Mesothelial cell of epicardium (in vitro differentiated cells): Measurements from ENCODE around the gene ANKHD1. TPM values are rescaled to one million over a fixed set of nuclear protein-coding genes. Genes with fewer than 3 reads are reported as not detected.

Source experiments
- DNase-seq, 2 experiments: peaks; one replicate each; pipeline ENCODE4 v3.0.0; 2021; ENCODE audit warnings: low spot score in 2 of 2; ENCODE audit not compliant: unreplicated experiment in 2 of 2
- H3K27ac Mint-ChIP-seq: 2 replicates; pipeline ENCODE4 v1.8.0; 2021; ENCODE audit warnings: mixed read lengths
- H3K27me3 Mint-ChIP-seq: 2 replicates; pipeline ENCODE4 v1.8.0; 2021; ENCODE audit warnings: low read depth, mixed read lengths
- H3K36me3 Mint-ChIP-seq: 2 replicates; pipeline ENCODE4 v1.8.0; 2021; ENCODE audit warnings: mixed read lengths
- H3K4me1 Mint-ChIP-seq: 2 replicates; pipeline ENCODE4 v1.8.0; 2021; ENCODE audit warnings: mixed read lengths
- H3K4me3 Mint-ChIP-seq: 2 replicates; pipeline ENCODE4 v1.8.0; 2021; ENCODE audit warnings: mild to moderate bottlenecking, moderate library complexity, mixed read lengths
- H3K9me3 Mint-ChIP-seq: 2 replicates; pipeline ENCODE4 v1.8.0; 2021; ENCODE audit warnings: mixed read lengths
- total RNA-seq: library from RNA; stranded (reverse); gene quantifications from 3 replicates; pipeline ENCODE4 v1.2.1, GENCODE V29; 2021
- TF ChIP-seq, protein P1 (sequence below): fragments of 200-600 bp; sonication (generic); IDR thresholded peaks from one replicate; pipeline ENCODE4 v1.5.0; 2021; ENCODE audit warnings: antibody characterized with exemption; ENCODE audit not compliant: unreplicated experiment

ANKHD1 gene
- total RNA-seq, 1 donor from 2014 or later = 128 TPM

GRCh38 chr5:140557965-140558364 lies 156.3 kb downstream of the ANKHD1 start:
- peaks cover 2% of the 10 kb centered on the region for H3K36me3 Mint-ChIP-seq
- H3K4me1 Mint-ChIP-seq = peaks cover 26% of the 10 kb centered on the region
- no peaks in the 10 kb centered on the region for H3K9me3 Mint-ChIP-seq
- H3K27me3 Mint-ChIP-seq = no peaks in the 10 kb centered on the region
- H3K4me3 Mint-ChIP-seq = peak overlapping the region; percentile 88
- DNase-seq = no peak
- peak overlapping the region; percentile 96 for H3K27ac Mint-ChIP-seq
- TF ChIP-seq, protein P1, sequence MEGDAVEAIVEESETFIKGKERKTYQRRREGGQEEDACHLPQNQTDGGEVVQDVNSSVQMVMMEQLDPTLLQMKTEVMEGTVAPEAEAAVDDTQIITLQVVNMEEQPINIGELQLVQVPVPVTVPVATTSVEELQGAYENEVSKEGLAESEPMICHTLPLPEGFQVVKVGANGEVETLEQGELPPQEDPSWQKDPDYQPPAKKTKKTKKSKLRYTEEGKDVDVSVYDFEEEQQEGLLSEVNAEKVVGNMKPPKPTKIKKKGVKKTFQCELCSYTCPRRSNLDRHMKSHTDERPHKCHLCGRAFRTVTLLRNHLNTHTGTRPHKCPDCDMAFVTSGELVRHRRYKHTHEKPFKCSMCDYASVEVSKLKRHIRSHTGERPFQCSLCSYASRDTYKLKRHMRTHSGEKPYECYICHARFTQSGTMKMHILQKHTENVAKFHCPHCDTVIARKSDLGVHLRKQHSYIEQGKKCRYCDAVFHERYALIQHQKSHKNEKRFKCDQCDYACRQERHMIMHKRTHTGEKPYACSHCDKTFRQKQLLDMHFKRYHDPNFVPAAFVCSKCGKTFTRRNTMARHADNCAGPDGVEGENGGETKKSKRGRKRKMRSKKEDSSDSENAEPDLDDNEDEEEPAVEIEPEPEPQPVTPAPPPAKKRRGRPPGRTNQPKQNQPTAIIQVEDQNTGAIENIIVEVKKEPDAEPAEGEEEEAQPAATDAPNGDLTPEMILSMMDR = no peak

GRCh38 chr5:140558542-140558941 lies 156.9 kb downstream of the ANKHD1 start:
- no peak overlapping the region for H3K4me3 Mint-ChIP-seq
- TF ChIP-seq, protein P1 = no peak
- peaks cover 29% of the 10 kb centered on the region for H3K4me1 Mint-ChIP-seq
- no peak for DNase-seq
- H3K27ac Mint-ChIP-seq = peak overlapping the region; percentile 96
- no peaks in the 10 kb centered on the region for H3K9me3 Mint-ChIP-seq
- H3K36me3 Mint-ChIP-seq = peaks cover 2% of the 10 kb centered on the region
- H3K27me3 Mint-ChIP-seq = no peaks in the 10 kb centered on the region

DNA sequence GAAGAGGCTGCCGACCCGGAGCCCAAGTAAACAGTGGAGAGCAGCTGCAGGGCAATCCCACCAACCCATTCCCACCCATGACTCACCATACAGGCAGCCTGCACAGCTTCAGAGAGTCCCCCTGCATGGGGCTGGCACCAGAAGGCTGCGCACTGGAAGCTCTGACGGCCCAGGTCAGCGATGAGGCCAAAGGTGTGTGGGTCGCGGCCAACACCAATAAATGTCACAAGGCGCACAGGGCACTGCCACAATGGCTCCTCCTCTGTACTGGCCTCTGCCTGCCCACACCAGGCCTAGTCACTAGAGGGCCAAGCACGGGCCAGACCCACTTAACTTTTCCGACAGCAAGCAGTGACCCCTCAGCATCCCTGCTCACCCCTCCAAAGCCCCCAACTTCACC lies 158.6 kb downstream of the ANKHD1 start:
- DNase-seq = no peak
- Mint-ChIP-seq H3K36me3 (peaks cover 2% of the 10 kb centered on the region), H3K27ac (no peak overlapping the region), H3K27me3 (no peaks in the 10 kb centered on the region), H3K4me3 (no peak overlapping the region), H3K4me1 (peaks cover 34% of the 10 kb centered on the region), H3K9me3 (no peaks in the 10 kb centered on the region)
- TF ChIP-seq, protein P1 = no peak

DNA sequence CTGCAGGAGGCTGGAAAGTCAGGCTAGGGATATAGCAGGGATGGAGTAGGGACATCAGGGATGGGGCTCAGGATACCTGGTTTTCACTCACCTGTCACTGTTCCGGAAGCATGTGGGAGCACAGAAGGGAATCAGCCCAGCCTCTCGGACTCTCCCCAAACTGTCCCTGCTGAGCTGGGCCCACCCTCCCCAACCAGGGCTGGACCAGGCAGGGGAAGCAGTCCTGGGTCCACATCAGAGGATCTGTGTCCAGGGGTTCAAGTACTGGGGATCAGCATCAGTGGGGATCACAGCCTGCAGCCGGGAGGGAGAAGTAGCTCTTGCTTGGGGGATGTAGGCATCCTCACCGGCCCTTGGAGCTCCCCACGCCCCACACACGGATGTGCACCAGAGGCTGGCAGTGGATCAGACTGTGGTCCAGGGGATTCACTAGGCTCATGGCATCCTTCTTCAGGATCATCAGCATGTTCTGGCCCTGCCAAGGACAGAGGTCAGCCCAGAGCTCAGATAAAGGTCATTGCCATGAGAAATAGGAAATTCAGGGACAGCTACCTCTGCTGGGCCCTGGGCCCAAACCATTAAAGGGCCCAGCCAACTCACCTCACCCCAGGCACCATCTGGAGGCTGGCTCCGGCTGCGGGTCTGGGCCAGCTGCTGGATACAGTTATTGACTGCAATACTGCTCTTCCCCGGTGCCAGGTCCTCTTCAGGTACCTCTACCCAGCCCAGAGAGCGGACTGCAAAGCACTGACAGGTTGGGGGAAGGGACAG lies 160.3 kb downstream of the ANKHD1 start:
- no peaks in the 10 kb centered on the region for H3K9me3 Mint-ChIP-seq
- no peak overlapping the region for H3K4me3 Mint-ChIP-seq

GRCh38 chr5:140563596-140563995 lies 162.0 kb downstream of the ANKHD1 start:
- TF ChIP-seq, protein P1 = no peak
- Mint-ChIP-seq H3K9me3 (no peaks in the 10 kb centered on the region), H3K27ac (peak overlapping the region; percentile 96), H3K4me3 (peak overlapping the region; percentile 90), H3K27me3 (no peaks in the 10 kb centered on the region), H3K4me1 (peaks cover 23% of the 10 kb centered on the region), H3K36me3 (peaks cover 16% of the 10 kb centered on the region)
- DNase-seq = no peak

More for the DNA sequence above, 160.3 kb downstream of the ANKHD1 start:
- TF ChIP-seq, protein P1 = no peak
- Mint-ChIP-seq H3K27ac (no peak overlapping the region), H3K36me3 (peaks cover 7% of the 10 kb centered on the region), H3K27me3 (no peaks in the 10 kb centered on the region), H3K4me1 (peaks cover 28% of the 10 kb centered on the region)
- no peak for DNase-seq
